A549 (cell line): ENCODE measurements around the gene ATG16L1. TPM values are rescaled to one million over a fixed set of nuclear protein-coding genes. Genes with fewer than 3 reads are reported as not detected.

ENCODE experiments used
- ATAC-seq, 2 experiments: fragments of 200-7000 bp in 1 of 2; fragments of >200 bp in 1 of 2; cut with Nextera tagmentation in 1 of 2; cut with Tn5 transposase in 1 of 2; 3 replicates each; pipeline versions ENCODE4 v1.8.0 to v1.9.1; 2018 to 2020; ENCODE audit warnings: mild to moderate bottlenecking in 1 of 2, moderate library complexity in 1 of 2
- CTCF ChIA-PET: fragments of 300-600 bp; sonication (Branson Sonifier 250); formaldehyde crosslinking; extraction: SDS; loops from one replicate; lab custom pipeline; 2021; ENCODE audit warnings: antibody characterized with exemption, inconsistent platforms; lab: Yijun Ruan, JAX
- POLR2A ChIA-PET: fragments of 350-600 bp; formaldehyde crosslinking; extraction: SDS; loops from one replicate; lab custom pipeline; 2021; ENCODE audit warnings: antibody characterized with exemption, inconsistent platforms; lab: Yijun Ruan, JAX
- DNase-seq, 2 experiments: peaks; one replicate each; pipeline versions ENCODE4 v3.0.0 to v3.0.0-alpha.2; 2011 to 2016; ENCODE audit warnings: low read depth in 1 of 2, low spot score in 1 of 2
- FAIRE-seq: peaks from 2 replicates; lab custom pipeline; 2011; peaks lifted over from hg19 to GRCh38; lab: Jason Lieb, UNC
- H3K27ac ChIP-seq, 2 experiments: fragments of >200 bp; sonication (Bioruptor Twin); formaldehyde crosslinking; 3 replicates each; pipeline ENCODE4 v1.5.1; 2016 to 2017
- H3K4me1 ChIP-seq: fragments of >200 bp; sonication (Bioruptor Twin); formaldehyde crosslinking; 3 replicates; pipeline ENCODE4 v1.6.1; 2016
- H3K4me2 ChIP-seq: fragments of >200 bp; sonication (Bioruptor Twin); formaldehyde crosslinking; 3 replicates; pipeline ENCODE4 v1.6.1; 2016
- H3K4me3 ChIP-seq: fragments of >200 bp; sonication (Bioruptor Twin); formaldehyde crosslinking; 3 replicates; pipeline ENCODE4 v1.5.1; 2016
- H3K9me3 ChIP-seq: fragments of >200 bp; sonication (Bioruptor Twin); formaldehyde crosslinking; 3 replicates; pipeline ENCODE4 v1.6.1; 2016
- CEBPB ChIP-seq, 2 experiments: fragments of >200 bp in 1 of 2; sonication (Bioruptor Twin) in 1 of 2; formaldehyde crosslinking in 1 of 2; IDR thresholded peaks; 2 replicates each; pipeline ENCODE4 v1.6.1; 2012 to 2016
- EHF ChIP-seq: fragments of 250-450 bp; sonication (Bioruptor Pico); IDR thresholded peaks from 2 replicates; pipeline ENCODE4 v1.5.0; 2020; ENCODE audit warnings: mild to moderate bottlenecking
- ESRRA ChIP-seq: fragments of 150-350 bp; IDR thresholded peaks from 2 replicates; pipeline ENCODE4 v1.6.1; 2014; ENCODE audit warnings: mild to moderate bottlenecking, low read length, borderline replicate concordance
- FOSB ChIP-seq: fragments of 250-450 bp; sonication (Bioruptor Pico); IDR thresholded peaks from 2 replicates; pipeline ENCODE4 v1.5.0; 2020; ENCODE audit warnings: mild to moderate bottlenecking, moderate library complexity
- FOSL2 ChIP-seq, 2 experiments: fragments of 450-650 bp in 1 of 2; fragments of >200 bp in 1 of 2; sonication (Bioruptor Twin) in 1 of 2; formaldehyde crosslinking; IDR thresholded peaks; 2 replicates each; pipeline versions ENCODE4 v1.5.0 to v1.6.1; 2016 to 2020; ENCODE audit warnings: mild to moderate bottlenecking in 1 of 2, moderate library complexity in 1 of 2
- HOXA7 ChIP-seq: fragments of 250-450 bp; sonication (Bioruptor Pico); IDR thresholded peaks from 2 replicates; pipeline ENCODE4 v1.5.0; 2020; ENCODE audit warnings: mild to moderate bottlenecking, moderate library complexity
- JUNB ChIP-seq: fragments of >200 bp; sonication (Bioruptor Twin); formaldehyde crosslinking; IDR thresholded peaks from 2 replicates; pipeline ENCODE4 v1.6.1; 2016
- KDM1A ChIP-seq: fragments of 200-600 bp; sonication (generic); IDR thresholded peaks from 2 replicates; pipeline ENCODE4 v1.6.1; 2016; ENCODE audit warnings: low read depth, mild to moderate bottlenecking
- NFE2L2 ChIP-seq: fragments of 150-350 bp; conservative IDR thresholded peaks from 2 replicates; pipeline ENCODE4 v1.6.1; 2014; ENCODE audit warnings: low read length
- NR3C1 ChIP-seq: fragments of >200 bp; sonication (Bioruptor Twin); formaldehyde crosslinking; IDR thresholded peaks from 3 replicates; pipeline ENCODE4 v1.6.1; 2017
- PHF8 ChIP-seq: fragments of 200-600 bp; sonication (generic); IDR thresholded peaks from 2 replicates; pipeline ENCODE4 v1.6.1; 2016; ENCODE audit warnings: low read depth, mild to moderate bottlenecking, antibody characterized with exemption, moderate library complexity, borderline replicate concordance
- POLR2A ChIP-seq: IDR thresholded peaks from 2 replicates; pipeline ENCODE4 v1.6.1; 2012; ENCODE audit warnings: mild to moderate bottlenecking, low read length
- RAD21 ChIP-seq, 2 experiments: fragments of >200 bp in 1 of 2; sonication (Bioruptor Twin) in 1 of 2; formaldehyde crosslinking in 1 of 2; IDR thresholded peaks in 1 of 2; conservative IDR thresholded peaks in 1 of 2; 2 replicates in 1 of 2; 3 replicates in 1 of 2; pipeline ENCODE4 v1.6.1; 2012 to 2018; ENCODE audit warnings: inconsistent platforms in 1 of 2
- RNF2 ChIP-seq: fragments of 200-600 bp; sonication (generic); IDR thresholded peaks from 2 replicates; pipeline ENCODE4 v1.6.1; 2016; ENCODE audit warnings: low read depth, mild to moderate bottlenecking, antibody characterized with exemption, moderate library complexity, borderline replicate concordance
- SMC3 ChIP-seq: fragments of >200 bp; sonication (Bioruptor Twin); formaldehyde crosslinking; IDR thresholded peaks from 3 replicates; pipeline ENCODE4 v1.6.1; 2018; ENCODE audit warnings: inconsistent platforms
- SREBF2 ChIP-seq: fragments of 450-650 bp; IDR thresholded peaks from 2 replicates; pipeline ENCODE4 v1.6.1; 2014; ENCODE audit warnings: mild to moderate bottlenecking, moderate library complexity
- TP53 ChIP-seq: fragments of 250-450 bp; sonication (Bioruptor Pico); IDR thresholded peaks from 2 replicates; pipeline ENCODE4 v1.5.0; 2021; ENCODE audit warnings: mild to moderate bottlenecking, moderate library complexity
- WGBS: methylation state at CpG from one replicate; pipeline ENCODE4 v1.1.6; 2017; ENCODE audit errors: missing lambda C conversion rate; 5-methylcytosine and 5-hydroxymethylcytosine counted together
- polyA plus RNA-seq, 4 experiments: library from polyadenylated mRNA; depleted of rRNA in 3 of 4; stranded (reverse); fragments of >200 nt; fragmentation: RNase III in 1 of 4; extraction: RNeasy Plus Mini Kit Qiagen cat#74134 plus additional on column Dnase treatment in 1 of 4; gene quantifications; 2 replicates in 3 of 4; 3 replicates in 1 of 4; pipeline ENCODE4 v1.2.3, GENCODE V29; 2011 to 2017
- TF ChIP-seq, protein P1 (sequence below): IDR thresholded peaks from 2 replicates; pipeline ENCODE4 v1.6.1; 2012; ENCODE audit warnings: low read depth, borderline replicate concordance
- TF ChIP-seq, protein P2 (sequence below): fragments of 200-600 bp; sonication (generic); IDR thresholded peaks from 2 replicates; pipeline ENCODE4 v1.6.1; 2016; ENCODE audit warnings: antibody characterized with exemption, mild to moderate bottlenecking, moderate library complexity
- TF ChIP-seq, protein P3 (sequence below): fragments of 250-450 bp; sonication (Bioruptor Pico); IDR thresholded peaks from 2 replicates; pipeline ENCODE4 v1.5.0; 2021; ENCODE audit warnings: mild to moderate bottlenecking, moderate library complexity, borderline replicate concordance
- TF ChIP-seq, protein P4 (sequence below): fragments of >200 bp; sonication (Bioruptor Twin); formaldehyde crosslinking; IDR thresholded peaks from 3 replicates; pipeline ENCODE4 v1.5.1; 2016

The ATG16L1 gene
- polyA plus RNA-seq, 2 of the 4 experiments (the other 2 are of a cell fraction) = 45.1 to 70.9 TPM

DNA sequence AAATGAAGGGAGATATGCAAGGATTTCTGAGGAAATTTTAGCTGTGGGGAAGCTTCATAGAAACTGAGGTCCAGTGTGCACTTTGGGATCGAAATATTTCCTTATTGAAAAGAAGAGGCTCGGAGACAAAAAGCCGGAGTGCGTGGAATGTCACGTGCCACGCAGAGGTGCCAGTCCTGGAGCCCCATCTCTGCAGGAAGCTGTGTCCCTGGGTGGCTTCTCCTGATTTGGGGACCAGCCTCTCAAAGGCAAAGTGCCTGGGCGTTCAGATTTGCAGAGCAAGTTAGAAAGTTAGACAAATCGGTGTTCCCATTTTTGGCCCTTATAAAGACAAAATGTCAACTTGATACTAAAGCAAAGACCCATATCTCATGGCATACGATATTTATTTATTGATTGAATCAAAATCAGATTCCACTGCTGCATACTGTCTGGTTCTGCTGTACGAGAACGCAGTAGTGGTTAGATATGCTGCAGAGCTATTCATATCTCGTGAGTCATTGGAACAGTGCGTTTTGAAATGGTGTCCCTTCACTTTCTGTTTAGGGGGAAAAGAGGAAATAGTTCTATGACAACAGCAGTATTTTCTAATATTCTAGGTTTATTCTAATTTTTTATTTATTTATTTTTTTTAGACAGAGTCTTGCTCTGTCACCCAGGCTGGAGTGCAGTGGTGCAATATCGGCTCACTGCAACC is 9.1 kb upstream of the ATG16L1 start:
- DNase-seq = no peak
- H3K9me3 ChIP-seq = no peaks in the 10 kb centered on the region
- ChIA-PET POLR2A (no interaction called here), CTCF (interaction anchor here (0.6 to 1.3 kb wide), 4 partner anchors 12 to 262 kb away, joined by 3 read pairs; no protein-coding TSS in a partner anchor)
- H3K4me3 ChIP-seq = no peak overlapping the region
- no peak for ATAC-seq
- no peak for FAIRE-seq
- 0 out of 6 replicates have a peak overlapping the region, but pooled peaks of 1 of the 2 experiments have one; percentile 14 for H3K27ac ChIP-seq
- 77% methylated on average over 14 of the region's 14 CpGs for WGBS
- H3K4me1 ChIP-seq = peaks cover 29% of the 10 kb centered on the region
- TF ChIP-seq, protein P1, sequence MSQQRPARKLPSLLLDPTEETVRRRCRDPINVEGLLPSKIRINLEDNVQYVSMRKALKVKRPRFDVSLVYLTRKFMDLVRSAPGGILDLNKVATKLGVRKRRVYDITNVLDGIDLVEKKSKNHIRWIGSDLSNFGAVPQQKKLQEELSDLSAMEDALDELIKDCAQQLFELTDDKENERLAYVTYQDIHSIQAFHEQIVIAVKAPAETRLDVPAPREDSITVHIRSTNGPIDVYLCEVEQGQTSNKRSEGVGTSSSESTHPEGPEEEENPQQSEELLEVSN = no peak
- TF ChIP-seq RNF2 (no peak), FOSL2 (IDR thresholded peaks at IDR 0.05) (no peak), FOSL2 (CRISPR knock-in tag; IDR thresholded peaks at IDR 0.05) (no peak), HOXA7 (no peak), POLR2A (no peak)
- TF ChIP-seq, protein P2, sequence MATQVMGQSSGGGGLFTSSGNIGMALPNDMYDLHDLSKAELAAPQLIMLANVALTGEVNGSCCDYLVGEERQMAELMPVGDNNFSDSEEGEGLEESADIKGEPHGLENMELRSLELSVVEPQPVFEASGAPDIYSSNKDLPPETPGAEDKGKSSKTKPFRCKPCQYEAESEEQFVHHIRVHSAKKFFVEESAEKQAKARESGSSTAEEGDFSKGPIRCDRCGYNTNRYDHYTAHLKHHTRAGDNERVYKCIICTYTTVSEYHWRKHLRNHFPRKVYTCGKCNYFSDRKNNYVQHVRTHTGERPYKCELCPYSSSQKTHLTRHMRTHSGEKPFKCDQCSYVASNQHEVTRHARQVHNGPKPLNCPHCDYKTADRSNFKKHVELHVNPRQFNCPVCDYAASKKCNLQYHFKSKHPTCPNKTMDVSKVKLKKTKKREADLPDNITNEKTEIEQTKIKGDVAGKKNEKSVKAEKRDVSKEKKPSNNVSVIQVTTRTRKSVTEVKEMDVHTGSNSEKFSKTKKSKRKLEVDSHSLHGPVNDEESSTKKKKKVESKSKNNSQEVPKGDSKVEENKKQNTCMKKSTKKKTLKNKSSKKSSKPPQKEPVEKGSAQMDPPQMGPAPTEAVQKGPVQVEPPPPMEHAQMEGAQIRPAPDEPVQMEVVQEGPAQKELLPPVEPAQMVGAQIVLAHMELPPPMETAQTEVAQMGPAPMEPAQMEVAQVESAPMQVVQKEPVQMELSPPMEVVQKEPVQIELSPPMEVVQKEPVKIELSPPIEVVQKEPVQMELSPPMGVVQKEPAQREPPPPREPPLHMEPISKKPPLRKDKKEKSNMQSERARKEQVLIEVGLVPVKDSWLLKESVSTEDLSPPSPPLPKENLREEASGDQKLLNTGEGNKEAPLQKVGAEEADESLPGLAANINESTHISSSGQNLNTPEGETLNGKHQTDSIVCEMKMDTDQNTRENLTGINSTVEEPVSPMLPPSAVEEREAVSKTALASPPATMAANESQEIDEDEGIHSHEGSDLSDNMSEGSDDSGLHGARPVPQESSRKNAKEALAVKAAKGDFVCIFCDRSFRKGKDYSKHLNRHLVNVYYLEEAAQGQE = no peak
- no peak overlapping the region for H3K4me2 ChIP-seq

DNA sequence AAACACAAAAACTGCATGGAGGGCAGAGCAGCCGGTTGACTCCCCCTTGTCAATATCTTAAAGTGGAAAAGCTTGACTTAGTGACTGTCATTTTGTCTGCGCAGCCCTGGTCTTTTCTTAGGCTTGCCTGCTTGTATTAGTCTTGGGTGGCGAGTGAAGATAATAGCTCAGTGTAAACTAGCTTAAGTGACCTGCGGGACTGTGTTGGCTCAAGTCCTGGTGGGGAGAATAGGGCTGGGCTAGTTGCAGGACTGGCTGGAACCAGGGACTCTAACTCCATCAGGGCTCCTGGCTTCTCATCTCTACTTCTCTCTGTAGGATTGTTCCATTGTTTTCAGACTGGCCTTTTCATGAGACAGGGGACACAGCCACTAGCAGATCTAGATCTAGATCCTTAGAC is 8.1 kb upstream of the ATG16L1 start:
- DNase-seq = no peak
- Histone ChIP-seq H3K4me3 (no peak overlapping the region), H3K4me1 (peaks cover 39% of the 10 kb centered on the region), H3K27ac (peak overlapping the region in 1 of 2 experiments; percentile 47; a peak in 3 of 6 replicates)
- CTCF ChIA-PET = interaction anchor here (0.9 to 1.3 kb wide), 3 partner anchors 113 to 263 kb away, joined by 3 to 4 read pairs (median 3); no protein-coding TSS in a partner anchor
- FAIRE-seq = no peak
- TF ChIP-seq POLR2A (no peak), ESRRA (no peak)
- TF ChIP-seq, all 56 proteins: peak for 0
- no peak for ATAC-seq
- Histone ChIP-seq H3K4me2 (no peak overlapping the region), H3K9me3 (no peaks in the 10 kb centered on the region)
- POLR2A ChIA-PET = no interaction called here
- 86% methylated on average over 4 of the region's 4 CpGs for WGBS

DNA sequence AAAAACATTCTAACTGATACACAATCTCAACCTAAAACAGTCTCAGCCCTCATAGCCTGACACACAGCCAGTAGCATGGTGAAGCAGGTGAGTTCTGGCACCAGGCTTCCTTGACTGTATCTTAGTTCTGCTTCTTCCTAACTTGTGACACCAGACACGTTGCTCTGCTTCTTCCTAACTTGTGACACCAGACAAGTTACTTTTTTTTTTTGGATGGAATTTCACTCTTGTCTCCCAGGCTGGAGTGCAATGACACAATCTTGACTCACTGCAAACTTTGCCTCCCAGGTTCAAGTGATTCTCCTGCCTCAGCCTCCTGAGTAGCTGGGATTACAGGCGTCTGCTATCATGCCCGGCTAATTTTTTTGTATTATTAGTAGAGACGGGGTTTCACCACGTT is 6.7 kb upstream of the ATG16L1 start:
- 0% methylated on average over 5 of the region's 5 CpGs for WGBS
- peak in 1 of 2 experiments; percentile 11; a peak in 1 of 6 replicates for ATAC-seq

More for the DNA sequence above, 6.7 kb upstream of the ATG16L1 start:
- ChIA-PET POLR2A (interaction anchor here (0.5 kb wide), 1 partner anchor 35 kb away, joined by 3 read pairs; no protein-coding TSS in a partner anchor), CTCF (interaction anchor here (0.8 to 1.6 kb wide), 4 partner anchors 9 to 391 kb away, joined by 3 to 5 read pairs (median 4); no protein-coding TSS in a partner anchor)
- Histone ChIP-seq H3K4me2 (peak overlapping the region; percentile 30), H3K27ac (peak overlapping the region; percentile 35 to 78; a peak in 5 of 6 replicates), H3K4me3 (no peak overlapping the region), H3K9me3 (no peaks in the 10 kb centered on the region), H3K4me1 (peaks cover 41% of the 10 kb centered on the region)
- FAIRE-seq (no peak), DNase-seq (peak in 1 of 2 experiments; percentile 37)
- TF ChIP-seq JUNB (peak; percentile 21; the same call in 1 of the 2 replicates), EHF (CRISPR knock-in tag) (no peak), TP53 (CRISPR knock-in tag) (no peak), NFE2L2 (no peak), KDM1A (no peak), NR3C1 (no peak), RAD21 (conservative IDR thresholded peaks at IDR 0.05 in 1 of 2, IDR thresholded peaks at IDR 0.05 in 1 of 2) (no peak), SMC3 (no peak), SREBF2 (no peak), CEBPB (IDR thresholded peaks at IDR 0.05) (0 out of 4 replicates have a peak, but pooled peaks of 1 of the 2 experiments have one; percentile 14), PHF8 (no peak), FOSB (CRISPR knock-in tag) (no peak)
- TF ChIP-seq, protein P3, sequence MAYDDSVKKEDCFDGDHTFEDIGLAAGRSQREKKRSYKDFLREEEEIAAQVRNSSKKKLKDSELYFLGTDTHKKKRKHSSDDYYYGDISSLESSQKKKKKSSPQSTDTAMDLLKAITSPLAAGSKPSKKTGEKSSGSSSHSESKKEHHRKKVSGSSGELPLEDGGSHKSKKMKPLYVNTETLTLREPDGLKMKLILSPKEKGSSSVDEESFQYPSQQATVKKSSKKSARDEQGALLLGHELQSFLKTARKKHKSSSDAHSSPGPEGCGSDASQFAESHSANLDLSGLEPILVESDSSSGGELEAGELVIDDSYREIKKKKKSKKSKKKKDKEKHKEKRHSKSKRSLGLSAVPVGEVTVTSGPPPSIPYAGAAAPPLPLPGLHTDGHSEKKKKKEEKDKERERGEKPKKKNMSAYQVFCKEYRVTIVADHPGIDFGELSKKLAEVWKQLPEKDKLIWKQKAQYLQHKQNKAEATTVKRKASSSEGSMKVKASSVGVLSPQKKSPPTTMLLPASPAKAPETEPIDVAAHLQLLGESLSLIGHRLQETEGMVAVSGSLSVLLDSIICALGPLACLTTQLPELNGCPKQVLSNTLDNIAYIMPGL (CRISPR knock-in tag) = no peak
- TF ChIP-seq, protein P4, sequence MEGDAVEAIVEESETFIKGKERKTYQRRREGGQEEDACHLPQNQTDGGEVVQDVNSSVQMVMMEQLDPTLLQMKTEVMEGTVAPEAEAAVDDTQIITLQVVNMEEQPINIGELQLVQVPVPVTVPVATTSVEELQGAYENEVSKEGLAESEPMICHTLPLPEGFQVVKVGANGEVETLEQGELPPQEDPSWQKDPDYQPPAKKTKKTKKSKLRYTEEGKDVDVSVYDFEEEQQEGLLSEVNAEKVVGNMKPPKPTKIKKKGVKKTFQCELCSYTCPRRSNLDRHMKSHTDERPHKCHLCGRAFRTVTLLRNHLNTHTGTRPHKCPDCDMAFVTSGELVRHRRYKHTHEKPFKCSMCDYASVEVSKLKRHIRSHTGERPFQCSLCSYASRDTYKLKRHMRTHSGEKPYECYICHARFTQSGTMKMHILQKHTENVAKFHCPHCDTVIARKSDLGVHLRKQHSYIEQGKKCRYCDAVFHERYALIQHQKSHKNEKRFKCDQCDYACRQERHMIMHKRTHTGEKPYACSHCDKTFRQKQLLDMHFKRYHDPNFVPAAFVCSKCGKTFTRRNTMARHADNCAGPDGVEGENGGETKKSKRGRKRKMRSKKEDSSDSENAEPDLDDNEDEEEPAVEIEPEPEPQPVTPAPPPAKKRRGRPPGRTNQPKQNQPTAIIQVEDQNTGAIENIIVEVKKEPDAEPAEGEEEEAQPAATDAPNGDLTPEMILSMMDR = no peak
